ENCODE results near the gene C17orf100. TPM values are rescaled to one million over a fixed set of nuclear protein-coding genes. Genes with fewer than 3 reads are reported as not detected.

C17orf100 gene
- total and polyA plus RNA-seq, 2 of the 13 experiments (the other 11 are each of a cell fraction or from before 2014, with no cell fraction given) = 3.6 to 8.7 TPM

DNA sequence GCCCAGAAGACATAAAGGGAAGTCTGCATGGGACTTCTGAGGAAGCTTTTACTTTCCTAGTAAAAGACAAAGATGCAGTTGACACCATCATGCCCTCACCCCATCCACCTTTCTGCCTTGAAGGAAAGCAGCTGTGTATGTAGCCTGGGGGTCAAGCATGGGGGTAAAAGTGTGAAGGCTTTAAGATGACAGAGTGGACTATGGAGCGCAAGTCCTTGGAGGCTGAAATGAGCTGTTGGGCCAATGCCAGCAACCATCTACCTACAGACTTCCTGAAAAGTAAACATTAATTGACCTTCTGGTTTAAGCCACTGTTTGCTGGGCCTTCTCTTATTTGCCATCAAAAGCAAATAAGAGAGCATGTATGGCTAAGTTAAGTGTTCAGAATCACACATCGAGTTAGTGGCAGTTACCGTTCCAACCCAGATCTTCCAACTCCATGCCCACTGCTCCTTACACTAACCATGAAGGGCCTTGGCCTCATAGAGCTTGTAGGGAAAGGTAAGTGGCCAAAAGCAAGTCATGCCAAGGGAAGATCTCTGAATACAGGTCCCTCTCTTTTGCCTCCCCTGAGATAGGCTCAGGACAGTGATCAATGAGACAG lies 31.6 kb downstream of the C17orf100 start (continued):
- TF ChIP-seq, protein P1, sequence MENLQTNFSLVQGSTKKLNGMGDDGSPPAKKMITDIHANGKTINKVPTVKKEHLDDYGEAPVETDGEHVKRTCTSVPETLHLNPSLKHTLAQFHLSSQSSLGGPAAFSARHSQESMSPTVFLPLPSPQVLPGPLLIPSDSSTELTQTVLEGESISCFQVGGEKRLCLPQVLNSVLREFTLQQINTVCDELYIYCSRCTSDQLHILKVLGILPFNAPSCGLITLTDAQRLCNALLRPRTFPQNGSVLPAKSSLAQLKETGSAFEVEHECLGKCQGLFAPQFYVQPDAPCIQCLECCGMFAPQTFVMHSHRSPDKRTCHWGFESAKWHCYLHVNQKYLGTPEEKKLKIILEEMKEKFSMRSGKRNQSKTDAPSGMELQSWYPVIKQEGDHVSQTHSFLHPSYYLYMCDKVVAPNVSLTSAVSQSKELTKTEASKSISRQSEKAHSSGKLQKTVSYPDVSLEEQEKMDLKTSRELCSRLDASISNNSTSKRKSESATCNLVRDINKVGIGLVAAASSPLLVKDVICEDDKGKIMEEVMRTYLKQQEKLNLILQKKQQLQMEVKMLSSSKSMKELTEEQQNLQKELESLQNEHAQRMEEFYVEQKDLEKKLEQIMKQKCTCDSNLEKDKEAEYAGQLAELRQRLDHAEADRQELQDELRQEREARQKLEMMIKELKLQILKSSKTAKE (CRISPR knock-in tag; IDR thresholded peaks at IDR 0.05; ENCODE audit: borderline replicate concordance) = no peak
- TF ChIP-seq, protein P2, sequence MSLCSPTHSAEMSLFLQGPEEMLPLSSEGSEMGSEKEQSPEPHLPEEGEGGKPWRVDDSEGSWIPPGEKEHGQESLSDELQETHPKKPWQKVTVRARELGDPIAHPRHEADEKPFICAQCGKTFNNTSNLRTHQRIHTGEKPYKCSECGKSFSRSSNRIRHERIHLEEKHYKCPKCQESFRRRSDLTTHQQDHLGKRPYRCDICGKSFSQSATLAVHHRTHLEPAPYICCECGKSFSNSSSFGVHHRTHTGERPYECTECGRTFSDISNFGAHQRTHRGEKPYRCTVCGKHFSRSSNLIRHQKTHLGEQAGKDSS (CRISPR knock-in tag; IDR thresholded peaks at IDR 0.05; ENCODE audit: borderline replicate concordance, low read depth) = 0 out of 2 replicates have a peak, but pooled peaks have one; percentile 47
- no peak for TF ChIP-seq ZNF33A (CRISPR knock-in tag; IDR thresholded peaks at IDR 0.05; ENCODE audit: borderline replicate concordance)
- TF ChIP-seq ZNF850 (CRISPR knock-in tag; conservative IDR thresholded peaks at IDR 0.05) = no peak
- 0 out of 2 replicates have a peak, but pooled peaks have one; percentile 42 for TF ChIP-seq TCF7 (IDR thresholded peaks at IDR 0.05; ENCODE audit: low read depth)
- TF ChIP-seq, protein P3, sequence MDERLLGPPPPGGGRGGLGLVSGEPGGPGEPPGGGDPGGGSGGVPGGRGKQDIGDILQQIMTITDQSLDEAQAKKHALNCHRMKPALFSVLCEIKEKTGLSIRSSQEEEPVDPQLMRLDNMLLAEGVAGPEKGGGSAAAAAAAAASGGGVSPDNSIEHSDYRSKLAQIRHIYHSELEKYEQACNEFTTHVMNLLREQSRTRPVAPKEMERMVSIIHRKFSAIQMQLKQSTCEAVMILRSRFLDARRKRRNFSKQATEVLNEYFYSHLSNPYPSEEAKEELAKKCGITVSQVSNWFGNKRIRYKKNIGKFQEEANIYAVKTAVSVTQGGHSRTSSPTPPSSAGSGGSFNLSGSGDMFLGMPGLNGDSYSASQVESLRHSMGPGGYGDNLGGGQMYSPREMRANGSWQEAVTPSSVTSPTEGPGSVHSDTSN (CRISPR knock-in tag; IDR thresholded peaks at IDR 0.05) = no peak
- TF ChIP-seq, protein P4, sequence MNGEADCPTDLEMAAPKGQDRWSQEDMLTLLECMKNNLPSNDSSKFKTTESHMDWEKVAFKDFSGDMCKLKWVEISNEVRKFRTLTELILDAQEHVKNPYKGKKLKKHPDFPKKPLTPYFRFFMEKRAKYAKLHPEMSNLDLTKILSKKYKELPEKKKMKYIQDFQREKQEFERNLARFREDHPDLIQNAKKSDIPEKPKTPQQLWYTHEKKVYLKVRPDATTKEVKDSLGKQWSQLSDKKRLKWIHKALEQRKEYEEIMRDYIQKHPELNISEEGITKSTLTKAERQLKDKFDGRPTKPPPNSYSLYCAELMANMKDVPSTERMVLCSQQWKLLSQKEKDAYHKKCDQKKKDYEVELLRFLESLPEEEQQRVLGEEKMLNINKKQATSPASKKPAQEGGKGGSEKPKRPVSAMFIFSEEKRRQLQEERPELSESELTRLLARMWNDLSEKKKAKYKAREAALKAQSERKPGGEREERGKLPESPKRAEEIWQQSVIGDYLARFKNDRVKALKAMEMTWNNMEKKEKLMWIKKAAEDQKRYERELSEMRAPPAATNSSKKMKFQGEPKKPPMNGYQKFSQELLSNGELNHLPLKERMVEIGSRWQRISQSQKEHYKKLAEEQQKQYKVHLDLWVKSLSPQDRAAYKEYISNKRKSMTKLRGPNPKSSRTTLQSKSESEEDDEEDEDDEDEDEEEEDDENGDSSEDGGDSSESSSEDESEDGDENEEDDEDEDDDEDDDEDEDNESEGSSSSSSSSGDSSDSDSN (CRISPR knock-in tag; IDR thresholded peaks at IDR 0.05) = no peak
- TF ChIP-seq, protein P5, sequence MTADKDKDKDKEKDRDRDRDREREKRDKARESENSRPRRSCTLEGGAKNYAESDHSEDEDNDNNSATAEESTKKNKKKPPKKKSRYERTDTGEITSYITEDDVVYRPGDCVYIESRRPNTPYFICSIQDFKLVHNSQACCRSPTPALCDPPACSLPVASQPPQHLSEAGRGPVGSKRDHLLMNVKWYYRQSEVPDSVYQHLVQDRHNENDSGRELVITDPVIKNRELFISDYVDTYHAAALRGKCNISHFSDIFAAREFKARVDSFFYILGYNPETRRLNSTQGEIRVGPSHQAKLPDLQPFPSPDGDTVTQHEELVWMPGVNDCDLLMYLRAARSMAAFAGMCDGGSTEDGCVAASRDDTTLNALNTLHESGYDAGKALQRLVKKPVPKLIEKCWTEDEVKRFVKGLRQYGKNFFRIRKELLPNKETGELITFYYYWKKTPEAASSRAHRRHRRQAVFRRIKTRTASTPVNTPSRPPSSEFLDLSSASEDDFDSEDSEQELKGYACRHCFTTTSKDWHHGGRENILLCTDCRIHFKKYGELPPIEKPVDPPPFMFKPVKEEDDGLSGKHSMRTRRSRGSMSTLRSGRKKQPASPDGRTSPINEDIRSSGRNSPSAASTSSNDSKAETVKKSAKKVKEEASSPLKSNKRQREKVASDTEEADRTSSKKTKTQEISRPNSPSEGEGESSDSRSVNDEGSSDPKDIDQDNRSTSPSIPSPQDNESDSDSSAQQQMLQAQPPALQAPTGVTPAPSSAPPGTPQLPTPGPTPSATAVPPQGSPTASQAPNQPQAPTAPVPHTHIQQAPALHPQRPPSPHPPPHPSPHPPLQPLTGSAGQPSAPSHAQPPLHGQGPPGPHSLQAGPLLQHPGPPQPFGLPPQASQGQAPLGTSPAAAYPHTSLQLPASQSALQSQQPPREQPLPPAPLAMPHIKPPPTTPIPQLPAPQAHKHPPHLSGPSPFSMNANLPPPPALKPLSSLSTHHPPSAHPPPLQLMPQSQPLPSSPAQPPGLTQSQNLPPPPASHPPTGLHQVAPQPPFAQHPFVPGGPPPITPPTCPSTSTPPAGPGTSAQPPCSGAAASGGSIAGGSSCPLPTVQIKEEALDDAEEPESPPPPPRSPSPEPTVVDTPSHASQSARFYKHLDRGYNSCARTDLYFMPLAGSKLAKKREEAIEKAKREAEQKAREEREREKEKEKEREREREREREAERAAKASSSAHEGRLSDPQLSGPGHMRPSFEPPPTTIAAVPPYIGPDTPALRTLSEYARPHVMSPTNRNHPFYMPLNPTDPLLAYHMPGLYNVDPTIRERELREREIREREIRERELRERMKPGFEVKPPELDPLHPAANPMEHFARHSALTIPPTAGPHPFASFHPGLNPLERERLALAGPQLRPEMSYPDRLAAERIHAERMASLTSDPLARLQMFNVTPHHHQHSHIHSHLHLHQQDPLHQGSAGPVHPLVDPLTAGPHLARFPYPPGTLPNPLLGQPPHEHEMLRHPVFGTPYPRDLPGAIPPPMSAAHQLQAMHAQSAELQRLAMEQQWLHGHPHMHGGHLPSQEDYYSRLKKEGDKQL (CRISPR knock-in tag; IDR thresholded peaks at IDR 0.05; ENCODE audit: low read depth) = peak; percentile 79; the same call in 1 of the 2 replicates
- TF ChIP-seq, protein P6, sequence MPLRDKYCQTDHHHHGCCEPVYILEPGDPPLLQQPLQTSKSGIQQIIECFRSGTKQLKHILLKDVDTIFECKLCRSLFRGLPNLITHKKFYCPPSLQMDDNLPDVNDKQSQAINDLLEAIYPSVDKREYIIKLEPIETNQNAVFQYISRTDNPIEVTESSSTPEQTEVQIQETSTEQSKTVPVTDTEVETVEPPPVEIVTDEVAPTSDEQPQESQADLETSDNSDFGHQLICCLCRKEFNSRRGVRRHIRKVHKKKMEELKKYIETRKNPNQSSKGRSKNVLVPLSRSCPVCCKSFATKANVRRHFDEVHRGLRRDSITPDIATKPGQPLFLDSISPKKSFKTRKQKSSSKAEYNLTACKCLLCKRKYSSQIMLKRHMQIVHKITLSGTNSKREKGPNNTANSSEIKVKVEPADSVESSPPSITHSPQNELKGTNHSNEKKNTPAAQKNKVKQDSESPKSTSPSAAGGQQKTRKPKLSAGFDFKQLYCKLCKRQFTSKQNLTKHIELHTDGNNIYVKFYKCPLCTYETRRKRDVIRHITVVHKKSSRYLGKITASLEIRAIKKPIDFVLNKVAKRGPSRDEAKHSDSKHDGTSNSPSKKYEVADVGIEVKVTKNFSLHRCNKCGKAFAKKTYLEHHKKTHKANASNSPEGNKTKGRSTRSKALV (CRISPR knock-in tag; IDR thresholded peaks at IDR 0.05) = peak; percentile 65; the same call in 1 of the 2 replicates
- TF ChIP-seq CBX1 (IDR thresholded peaks at IDR 0.05; ENCODE audit: low read depth) = no peak
- no peak for TF ChIP-seq HCFC1 (IDR thresholded peaks at IDR 0.05; ENCODE audit: low read depth, low read length)
- no peak for TF ChIP-seq ATRX (CRISPR knock-in tag; IDR thresholded peaks at IDR 0.05; ENCODE audit: borderline replicate concordance)
- no peak for TF ChIP-seq GPN1 (CRISPR knock-in tag; IDR thresholded peaks at IDR 0.05; ENCODE audit: borderline replicate concordance)
- TF ChIP-seq NAIF1 (CRISPR knock-in tag; IDR thresholded peaks at IDR 0.05; ENCODE audit: borderline replicate concordance) = no peak
